ENCODE data around the gene ATXN7. TPM values are rescaled to one million over a fixed set of nuclear protein-coding genes. Genes with fewer than 3 reads are reported as not detected.

ATXN7 gene
- total and polyA plus RNA-seq, 2 of the 13 experiments (the other 11 are each of a cell fraction or from before 2014, with no cell fraction given) = 13.8 to 20.0 TPM

GRCh38 chr3:63864008-63864964 lies 619 bp downstream of the ATXN7 start (continued):
- no peak for TF ChIP-seq ZBTB4 (CRISPR knock-in tag; IDR thresholded peaks at IDR 0.05; ENCODE audit: borderline replicate concordance)
- TF ChIP-seq MXI1 (IDR thresholded peaks at IDR 0.05; ENCODE audit: borderline replicate concordance, low read depth, low read length) = no peak
- no peak for TF ChIP-seq ZNF790 (CRISPR knock-in tag; IDR thresholded peaks at IDR 0.05; ENCODE audit: borderline replicate concordance)
- no peak for TF ChIP-seq STAG1 (CRISPR knock-in tag; IDR thresholded peaks at IDR 0.05)
- TF ChIP-seq, protein P1, sequence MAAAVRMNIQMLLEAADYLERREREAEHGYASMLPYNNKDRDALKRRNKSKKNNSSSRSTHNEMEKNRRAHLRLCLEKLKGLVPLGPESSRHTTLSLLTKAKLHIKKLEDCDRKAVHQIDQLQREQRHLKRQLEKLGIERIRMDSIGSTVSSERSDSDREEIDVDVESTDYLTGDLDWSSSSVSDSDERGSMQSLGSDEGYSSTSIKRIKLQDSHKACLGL (CRISPR knock-in tag; IDR thresholded peaks at IDR 0.05) = peak; percentile 30; the same call in 1 of the 2 replicates
- 0 out of 2 replicates have a peak, but pooled peaks have one; percentile 25 for TF ChIP-seq KAT7 (CRISPR knock-in tag; IDR thresholded peaks at IDR 0.05; ENCODE audit: borderline replicate concordance)
- TF ChIP-seq, protein P2, sequence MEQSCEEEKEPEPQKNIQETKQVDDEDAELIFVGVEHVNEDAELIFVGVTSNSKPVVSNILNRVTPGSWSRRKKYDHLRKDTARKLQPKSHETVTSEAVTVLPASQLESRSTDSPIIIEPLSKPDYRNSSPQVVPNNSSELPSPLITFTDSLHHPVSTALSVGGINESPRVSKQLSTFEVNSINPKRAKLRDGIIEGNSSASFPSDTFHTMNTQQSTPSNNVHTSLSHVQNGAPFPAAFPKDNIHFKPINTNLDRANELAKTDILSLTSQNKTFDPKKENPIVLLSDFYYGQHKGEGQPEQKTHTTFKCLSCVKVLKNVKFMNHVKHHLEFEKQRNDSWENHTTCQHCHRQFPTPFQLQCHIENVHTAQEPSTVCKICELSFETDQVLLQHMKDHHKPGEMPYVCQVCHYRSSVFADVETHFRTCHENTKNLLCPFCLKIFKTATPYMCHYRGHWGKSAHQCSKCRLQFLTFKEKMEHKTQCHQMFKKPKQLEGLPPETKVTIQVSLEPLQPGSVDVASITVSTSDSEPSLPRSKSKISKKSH (CRISPR knock-in tag; IDR thresholded peaks at IDR 0.05; ENCODE audit: borderline replicate concordance) = no peak
- TF ChIP-seq MYC (CRISPR knock-in tag; IDR thresholded peaks at IDR 0.05; ENCODE audit: borderline replicate concordance) = no peak; the same call in 1 of the 2 replicates
- no peak for TF ChIP-seq HOXA7 (CRISPR knock-in tag; IDR thresholded peaks at IDR 0.05)
- 0 out of 2 replicates have a peak, but pooled peaks have one; percentile 44 for TF ChIP-seq KDM3A (CRISPR knock-in tag; IDR thresholded peaks at IDR 0.05; ENCODE audit: low read depth)
- no peak for TF ChIP-seq HNRNPLL (IDR thresholded peaks at IDR 0.05; ENCODE audit: low read depth, low read length, poor library complexity, severe bottlenecking)
- no peak for TF ChIP-seq MAF1 (CRISPR knock-in tag; IDR thresholded peaks at IDR 0.05; ENCODE audit: borderline replicate concordance)
- TF ChIP-seq, protein P3, sequence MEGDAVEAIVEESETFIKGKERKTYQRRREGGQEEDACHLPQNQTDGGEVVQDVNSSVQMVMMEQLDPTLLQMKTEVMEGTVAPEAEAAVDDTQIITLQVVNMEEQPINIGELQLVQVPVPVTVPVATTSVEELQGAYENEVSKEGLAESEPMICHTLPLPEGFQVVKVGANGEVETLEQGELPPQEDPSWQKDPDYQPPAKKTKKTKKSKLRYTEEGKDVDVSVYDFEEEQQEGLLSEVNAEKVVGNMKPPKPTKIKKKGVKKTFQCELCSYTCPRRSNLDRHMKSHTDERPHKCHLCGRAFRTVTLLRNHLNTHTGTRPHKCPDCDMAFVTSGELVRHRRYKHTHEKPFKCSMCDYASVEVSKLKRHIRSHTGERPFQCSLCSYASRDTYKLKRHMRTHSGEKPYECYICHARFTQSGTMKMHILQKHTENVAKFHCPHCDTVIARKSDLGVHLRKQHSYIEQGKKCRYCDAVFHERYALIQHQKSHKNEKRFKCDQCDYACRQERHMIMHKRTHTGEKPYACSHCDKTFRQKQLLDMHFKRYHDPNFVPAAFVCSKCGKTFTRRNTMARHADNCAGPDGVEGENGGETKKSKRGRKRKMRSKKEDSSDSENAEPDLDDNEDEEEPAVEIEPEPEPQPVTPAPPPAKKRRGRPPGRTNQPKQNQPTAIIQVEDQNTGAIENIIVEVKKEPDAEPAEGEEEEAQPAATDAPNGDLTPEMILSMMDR (CRISPR knock-in tag; IDR thresholded peaks at IDR 0.05) = no peak
- TF ChIP-seq, protein P4, sequence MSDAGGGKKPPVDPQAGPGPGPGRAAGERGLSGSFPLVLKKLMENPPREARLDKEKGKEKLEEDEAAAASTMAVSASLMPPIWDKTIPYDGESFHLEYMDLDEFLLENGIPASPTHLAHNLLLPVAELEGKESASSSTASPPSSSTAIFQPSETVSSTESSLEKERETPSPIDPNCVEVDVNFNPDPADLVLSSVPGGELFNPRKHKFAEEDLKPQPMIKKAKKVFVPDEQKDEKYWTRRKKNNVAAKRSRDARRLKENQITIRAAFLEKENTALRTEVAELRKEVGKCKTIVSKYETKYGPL (CRISPR knock-in tag; IDR thresholded peaks at IDR 0.05) = no peak
- no peak for TF ChIP-seq ZNF382 (CRISPR knock-in tag; IDR thresholded peaks at IDR 0.05; ENCODE audit: borderline replicate concordance)
- TF ChIP-seq ZBTB7B (CRISPR knock-in tag; IDR thresholded peaks at IDR 0.05) = peak; percentile 80
- no peak for TF ChIP-seq HES4 (CRISPR knock-in tag; IDR thresholded peaks at IDR 0.05; ENCODE audit: borderline replicate concordance)
- TF ChIP-seq ZNF121 (CRISPR knock-in tag; IDR thresholded peaks at IDR 0.05) = no peak
- TF ChIP-seq POLR2A (IDR thresholded peaks at IDR 0.05; ENCODE audit: insufficient read depth in 1 of 2, low read depth in 2 of 2, low read length in 2 of 2) = 0 out of 4 replicates have a peak, but pooled peaks of 1 of the 2 experiments have one; percentile 18
- no peak for TF ChIP-seq ZNF570 (CRISPR knock-in tag; IDR thresholded peaks at IDR 0.05; ENCODE audit: borderline replicate concordance)
- no peak for TF ChIP-seq ZNF773 (CRISPR knock-in tag; IDR thresholded peaks at IDR 0.05; ENCODE audit: borderline replicate concordance)

Data from HepG2 (cell line).